Thyroid gland (tissue), 4 donors: Measurements from ENCODE around the gene TBC1D22A.

Experiments
- CTCF ChIP-seq, 6 experiments: fragments of 200-600 bp in 3 of 6; fragments of 450-650 bp in 3 of 6; sonication (generic) in 3 of 6; IDR thresholded peaks; one replicate each; pipeline ENCODE4 v1.5.1; 2016 to 2019; ENCODE audit warnings: antibody characterized with exemption in 6 of 6, mild to moderate bottlenecking in 2 of 6, inconsistent platforms in 1 of 6, moderate library complexity in 1 of 6
- POLR2A ChIP-seq, 2 donors: fragments of 450-650 bp; IDR thresholded peaks; one replicate each; pipeline ENCODE4 v1.6.1; 2017; ENCODE audit warnings: antibody characterized with exemption in 2 of 2, mild to moderate bottlenecking in 2 of 2, moderate library complexity in 1 of 2

- TF ChIP-seq POLR2A (IDR thresholded peaks at IDR 0.05) (no peak), CTCF (IDR thresholded peaks at IDR 0.05) (no peak)
Observed at GRCh38 chr22:47034076-47034808, 271.8 kb downstream of the TBC1D22A start.
